HPDE6-E6E7 (cell line): Measurements from ENCODE around the gene R3HDM1.
"Not testable (repeated sequence)": the region's sequence is repeated elsewhere in the genome, so short reads cannot be mapped to it uniquely, and the experiment has no call there.

Experiments used
- DNase-seq: peaks from one replicate; pipeline ENCODE4 v3.0.0; 2011; ENCODE audit warnings: missing footprints; ENCODE audit errors: extremely low spot score

Gene R3HDM1

DNA sequence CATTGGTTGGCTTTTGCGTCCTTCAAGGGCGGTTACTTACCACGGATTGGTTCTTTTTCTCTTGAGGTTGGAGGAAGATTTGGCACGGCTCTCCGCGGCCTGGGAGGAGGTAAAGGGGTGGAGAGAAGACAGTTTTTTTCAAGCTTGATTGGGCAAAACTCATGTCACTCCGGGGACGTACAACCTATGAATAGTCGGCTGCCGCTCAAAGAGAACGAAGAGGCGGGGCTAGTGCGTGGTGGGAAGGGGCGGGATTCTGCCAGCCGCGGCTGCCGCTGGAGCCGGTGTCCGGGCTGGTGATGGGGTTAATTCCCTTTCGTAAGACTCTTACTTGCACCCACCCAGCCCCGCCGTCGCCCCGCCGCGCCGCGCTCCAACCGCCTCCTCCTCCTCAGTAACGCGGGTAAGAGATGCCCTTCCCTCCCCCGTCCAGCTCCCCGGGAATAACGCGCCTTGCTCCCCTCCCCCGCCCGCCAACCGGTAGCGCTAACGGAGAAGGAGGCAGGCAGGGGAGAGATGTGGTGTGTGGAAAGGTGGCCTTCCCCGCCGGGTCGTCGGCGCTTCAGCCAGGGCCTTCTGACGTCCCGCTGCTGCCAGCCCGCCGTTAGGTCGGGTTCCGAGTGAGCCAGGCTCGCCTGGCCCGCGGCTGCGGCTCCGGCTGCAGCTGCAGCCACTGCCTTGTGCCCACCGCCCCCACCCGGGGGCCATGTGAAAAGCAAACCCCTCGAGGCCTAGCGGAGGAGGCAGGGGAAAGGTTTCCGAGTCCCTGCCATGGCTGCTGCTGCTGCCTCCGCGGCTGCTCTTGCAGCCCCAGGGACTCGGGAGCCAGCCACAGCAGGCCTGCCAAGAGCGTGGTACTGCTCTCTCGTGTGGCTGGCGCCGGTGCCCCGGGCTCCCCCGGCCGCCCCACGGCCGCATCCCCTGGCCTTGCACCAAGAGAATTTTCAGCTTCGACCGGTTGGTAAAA is at the start of gene R3HDM1:
R3HDM1 (plus strand) TSS at position 254 of the 967 bp plus-strand sequence. CDS start 73,362 bp downstream, outside the sequence.
- peak; percentile 95 for DNase-seq

DNA sequence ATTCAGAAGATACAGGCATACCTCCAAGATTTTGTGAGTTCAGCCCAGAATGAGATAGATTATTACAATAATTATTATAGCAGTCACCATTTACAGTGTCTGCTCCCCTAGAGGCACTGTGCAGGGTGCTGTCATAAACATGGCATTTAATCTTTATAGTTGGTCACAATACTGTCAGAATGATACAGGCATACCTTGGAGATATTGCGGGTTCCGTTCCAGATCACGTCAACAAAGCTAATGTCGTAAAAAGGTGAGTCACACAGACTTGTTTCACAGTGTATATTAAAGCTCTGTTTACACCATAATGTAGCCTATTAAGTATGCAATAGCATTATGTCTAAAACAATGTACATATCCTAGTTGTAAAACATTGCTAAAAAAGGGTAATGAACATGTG is 45.8 kb upstream of the R3HDM1 start:
- DNase-seq: no peak

DNA sequence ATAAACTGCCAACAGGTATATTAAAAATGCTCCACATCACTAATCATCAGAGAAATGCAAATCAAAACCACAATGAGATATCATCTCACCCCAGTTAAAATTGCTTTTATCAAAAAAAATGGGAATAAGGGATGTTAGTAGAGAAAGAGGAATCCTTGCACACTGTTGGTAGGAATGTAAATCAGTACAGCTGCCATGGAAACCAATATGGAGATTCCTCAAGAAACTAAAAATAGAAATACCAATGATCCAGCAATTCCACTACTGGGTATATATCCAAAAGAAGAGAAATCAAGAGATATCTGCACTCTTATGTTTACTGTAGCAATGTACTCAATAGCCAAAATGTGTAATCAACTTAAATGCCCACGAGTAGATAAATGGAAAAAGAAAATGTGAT is 40.9 kb upstream of the R3HDM1 start:
- DNase-seq: no peak

DNA sequence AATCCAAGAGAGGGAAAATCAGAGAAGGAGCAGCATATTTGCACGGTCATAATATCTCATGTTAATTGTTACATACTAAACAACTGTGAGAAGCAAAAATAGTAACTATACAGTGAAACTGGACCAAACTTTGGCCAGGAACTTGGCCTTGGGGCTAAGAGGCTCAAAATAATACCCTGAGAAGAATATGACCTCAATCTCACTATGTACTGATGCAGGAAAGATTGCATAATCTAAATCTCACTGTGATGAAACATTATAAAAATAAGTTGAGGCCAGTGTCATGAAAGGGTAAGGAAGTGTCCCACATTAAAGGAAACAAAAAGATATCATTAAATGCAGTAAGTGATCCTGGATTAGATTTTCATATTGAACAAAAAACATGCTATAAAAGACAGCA is 36.8 kb upstream of the R3HDM1 start:
- no peak for DNase-seq

DNA sequence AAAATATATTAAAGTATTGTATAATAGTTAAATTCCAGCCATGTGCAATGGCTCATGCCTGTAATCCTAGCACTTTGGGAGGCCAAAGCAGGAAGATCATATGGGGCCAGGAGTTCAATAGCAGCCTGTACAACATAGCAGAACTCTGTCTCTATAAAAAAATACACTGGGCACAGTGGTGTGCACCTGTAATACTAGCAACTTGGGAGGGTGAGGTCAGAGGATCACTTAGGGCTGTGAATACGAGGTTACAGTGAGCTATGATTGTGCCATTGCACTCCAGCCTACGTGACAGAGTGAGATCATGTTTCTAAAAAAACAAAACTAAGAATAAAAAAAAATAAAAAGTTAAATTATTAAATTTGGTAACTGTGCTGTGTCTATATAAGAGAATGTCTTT is 36.4 kb upstream of the R3HDM1 start:
- no peak for DNase-seq

DNA sequence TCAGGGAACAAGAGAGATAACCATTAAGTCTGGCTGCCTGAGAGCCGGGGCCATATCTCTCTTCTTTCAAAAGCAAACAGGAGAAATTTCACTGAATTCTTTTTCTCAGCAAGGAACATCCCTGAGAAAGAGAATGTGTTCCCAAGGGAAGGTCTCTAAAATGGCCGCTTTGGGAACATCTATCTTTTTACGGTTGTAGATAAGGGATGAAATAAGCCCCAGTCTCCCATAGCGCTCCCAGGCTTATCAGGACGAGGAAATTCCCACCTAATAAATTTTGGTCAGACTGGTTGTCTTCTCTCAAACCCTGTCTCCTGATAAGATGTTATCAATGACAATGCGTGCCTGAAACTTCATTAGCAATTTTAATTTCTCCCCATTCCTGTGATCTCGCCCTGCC is 32.7 kb upstream of the R3HDM1 start:
- not testable (repeated sequence) for DNase-seq

DNA sequence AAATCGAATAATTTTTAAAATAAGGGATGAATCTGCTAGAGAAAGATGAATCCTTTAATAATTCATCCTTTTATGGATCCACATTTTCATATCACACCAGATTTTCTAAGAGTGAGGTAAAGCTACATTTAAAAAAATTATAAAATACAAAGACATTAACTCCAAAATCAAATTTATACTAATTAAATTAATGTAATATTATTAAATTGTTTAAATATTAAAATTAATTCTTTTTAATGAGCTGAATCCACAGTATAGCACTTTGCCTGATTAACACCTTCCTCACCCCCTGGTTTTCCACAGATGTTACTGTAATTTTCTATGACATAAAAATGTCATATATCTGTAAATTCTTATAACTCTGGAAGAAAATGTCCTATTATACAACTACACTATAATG is 26.5 kb upstream of the R3HDM1 start:
- DNase-seq: no peak

DNA sequence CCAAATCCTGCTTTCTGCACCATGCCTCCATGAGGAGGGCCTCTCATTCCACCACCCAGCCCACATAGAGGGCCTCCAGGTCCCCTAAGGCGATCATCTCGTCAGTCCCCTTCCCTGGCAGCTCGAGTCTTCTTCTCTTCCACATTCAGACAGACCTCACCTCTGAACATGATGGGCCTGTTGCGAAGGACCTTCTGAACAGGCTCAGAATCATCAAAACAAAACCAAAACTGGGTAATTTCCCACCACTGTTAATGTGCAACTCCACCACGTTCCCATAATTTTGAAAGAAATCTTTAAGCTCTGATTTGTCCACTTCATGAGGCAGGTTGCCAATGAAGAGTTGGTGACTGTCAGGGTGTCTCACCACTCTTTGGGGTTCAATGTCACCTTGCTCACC is 20.7 kb upstream of the R3HDM1 start:
- no peak for DNase-seq

DNA sequence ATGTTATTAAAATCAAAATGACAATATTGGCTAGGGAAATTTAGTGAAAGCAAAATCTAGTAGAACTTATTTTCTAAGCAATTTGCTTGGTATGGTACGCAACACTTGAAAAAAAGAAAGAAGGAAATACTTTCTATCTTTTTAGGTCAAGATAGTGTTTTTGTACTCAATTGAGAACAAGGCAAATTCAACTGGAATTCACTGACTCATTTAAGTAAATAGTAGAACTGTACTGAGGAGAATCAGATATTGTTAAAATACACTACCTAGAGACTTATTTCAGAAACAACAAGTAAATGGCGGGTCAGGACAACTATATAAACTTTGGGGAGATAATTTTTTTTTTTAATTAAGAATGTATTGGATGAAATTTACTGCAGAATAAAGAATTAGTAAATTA is 19.2 kb upstream of the R3HDM1 start:
- DNase-seq: no peak

DNA sequence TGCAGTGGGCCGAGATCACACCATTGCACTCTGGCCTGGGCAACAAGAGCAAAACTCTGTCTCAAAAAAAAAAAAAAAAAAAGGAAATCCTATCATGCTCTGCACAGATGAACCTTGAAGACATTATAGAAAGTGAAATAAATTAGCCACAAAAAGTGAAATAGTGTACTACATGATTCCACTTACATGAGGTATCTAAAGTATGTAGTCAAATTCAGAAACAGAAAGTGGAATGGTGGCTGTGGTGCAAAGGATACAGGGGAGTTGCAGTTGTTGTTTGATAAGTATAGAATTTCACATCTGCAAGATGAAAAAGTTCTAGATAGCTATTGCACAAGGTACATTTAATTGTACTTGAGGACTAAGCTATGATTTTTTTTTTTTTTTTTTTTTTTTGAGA is 5.5 kb upstream of the R3HDM1 start:
- DNase-seq: no peak

DNA sequence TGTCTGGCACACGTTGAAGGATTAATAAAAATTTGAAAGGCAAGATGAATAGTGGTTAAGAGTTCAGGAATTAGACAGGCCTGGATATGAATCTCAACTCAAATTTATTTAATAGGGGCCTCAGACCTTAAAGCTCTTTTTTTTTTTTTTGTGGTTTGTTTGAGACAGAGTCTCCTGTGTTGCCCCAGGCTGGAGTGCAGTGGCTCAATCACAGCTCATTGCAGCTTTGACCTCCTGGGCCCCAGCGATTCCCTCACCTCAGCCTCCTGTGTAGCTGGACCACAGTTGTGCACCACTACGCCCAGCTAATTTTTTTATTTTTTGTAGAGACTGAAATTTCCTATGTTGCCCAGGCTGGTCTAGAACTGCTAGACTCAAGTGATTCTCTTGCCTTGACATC is 3.3 kb upstream of the R3HDM1 start:
- DNase-seq: no peak

DNA sequence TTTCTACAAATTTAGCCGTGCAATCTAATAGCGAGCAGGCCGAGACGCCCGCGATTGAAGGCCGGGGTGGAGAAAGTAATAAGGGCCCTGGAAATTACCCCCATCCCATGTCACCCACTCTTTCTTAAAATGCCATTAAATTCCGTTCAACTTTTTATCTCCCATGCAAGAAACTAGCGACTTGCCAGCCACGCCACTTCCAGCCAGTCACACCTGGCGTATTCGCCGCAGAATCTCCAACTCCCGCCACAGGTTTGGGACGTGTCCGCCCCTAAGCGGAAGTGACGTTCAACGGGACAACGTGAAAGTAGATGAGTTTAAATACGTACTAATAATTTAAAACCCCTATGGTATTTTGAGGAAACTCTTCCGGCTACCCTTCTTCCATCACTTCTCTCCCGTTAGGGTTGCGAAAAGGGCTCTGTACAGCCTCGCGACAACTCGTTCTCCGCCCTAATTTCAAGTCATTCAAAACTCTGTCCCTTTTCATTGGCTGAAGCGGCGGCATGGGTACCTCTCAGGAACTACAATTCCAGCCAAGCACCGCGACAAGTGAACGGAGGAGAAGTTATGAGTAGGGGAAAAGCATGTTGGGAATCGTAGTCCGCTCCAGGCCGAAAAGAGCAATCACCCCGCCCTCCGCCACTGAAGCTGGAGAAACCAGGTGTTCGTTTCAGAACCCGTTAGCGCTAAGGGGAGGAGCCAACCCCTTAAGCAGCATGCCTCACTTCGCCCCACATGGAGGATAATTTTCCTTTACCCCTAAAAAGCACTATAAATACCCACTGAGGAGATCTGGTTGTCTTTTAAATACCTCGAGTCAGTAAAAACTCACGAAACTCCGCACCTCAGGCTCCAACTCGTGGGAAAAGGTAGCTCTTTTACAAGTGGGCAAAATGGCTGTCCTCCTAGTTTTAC is 712 bp upstream of the R3HDM1 start, which contains the start of gene ZRANB3:
ZRANB3 (minus strand) TSS at position 906 of the 918 bp plus-strand sequence.
- peak; percentile 96 for DNase-seq

DNA sequence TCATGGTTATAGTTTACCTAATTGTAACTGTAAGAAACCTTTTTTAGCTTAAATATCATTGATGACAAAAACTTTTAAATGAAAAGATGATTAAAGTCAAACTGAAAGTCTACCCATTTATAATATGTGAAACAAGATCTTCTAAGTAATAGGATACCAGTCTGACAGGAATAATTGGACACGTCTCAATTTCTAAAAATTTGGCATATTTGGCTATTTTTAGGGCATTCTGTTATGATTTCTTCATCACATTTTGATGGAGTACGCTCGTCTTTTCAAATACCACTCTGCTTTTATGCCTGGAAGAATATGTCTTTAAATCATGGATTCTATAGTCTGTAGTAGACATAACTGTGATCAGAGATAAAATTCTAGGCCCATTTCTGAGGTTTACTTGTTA is 1.3 kb downstream of the R3HDM1 start:
- DNase-seq: no peak

DNA sequence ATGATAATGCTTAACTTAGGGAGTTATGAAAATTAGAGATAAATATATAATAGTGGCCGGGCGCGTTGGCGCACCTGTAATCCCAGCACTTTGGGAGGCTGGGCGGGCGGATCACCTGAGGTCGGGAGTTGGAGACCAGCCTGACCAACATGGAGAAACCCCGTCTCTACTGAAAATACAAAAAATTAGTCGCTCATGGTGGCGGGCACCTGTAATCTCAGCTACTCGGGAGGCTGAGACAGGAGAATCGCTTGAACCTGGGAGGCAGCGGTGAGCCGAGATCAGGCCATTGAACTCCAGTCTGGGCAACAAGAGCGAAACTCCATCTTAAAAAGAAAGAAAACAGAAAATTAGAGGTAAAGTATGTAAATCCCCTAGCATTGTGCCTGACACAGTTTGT is 2.3 kb downstream of the R3HDM1 start:
- DNase-seq: not testable (repeated sequence)

DNA sequence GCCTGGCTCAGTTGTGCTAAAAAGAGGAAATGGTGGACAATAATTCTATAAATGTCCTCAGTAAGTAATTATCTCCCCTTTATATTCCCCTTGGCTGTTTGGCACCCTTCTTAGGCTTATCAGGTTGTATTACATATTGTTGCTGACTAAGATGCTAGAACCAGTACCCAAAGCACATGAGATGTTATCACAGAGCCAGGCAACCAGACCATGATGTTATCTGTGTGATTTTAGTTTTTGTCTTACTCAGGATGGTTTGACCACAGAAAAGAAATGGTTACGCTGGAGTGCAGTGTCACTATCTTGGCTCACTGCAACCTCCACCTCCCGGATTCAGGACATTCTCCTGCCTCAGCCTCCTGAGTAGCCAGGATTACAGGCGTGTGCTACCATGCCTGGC is 15.2 kb downstream of the R3HDM1 start:
- no peak for DNase-seq

DNA sequence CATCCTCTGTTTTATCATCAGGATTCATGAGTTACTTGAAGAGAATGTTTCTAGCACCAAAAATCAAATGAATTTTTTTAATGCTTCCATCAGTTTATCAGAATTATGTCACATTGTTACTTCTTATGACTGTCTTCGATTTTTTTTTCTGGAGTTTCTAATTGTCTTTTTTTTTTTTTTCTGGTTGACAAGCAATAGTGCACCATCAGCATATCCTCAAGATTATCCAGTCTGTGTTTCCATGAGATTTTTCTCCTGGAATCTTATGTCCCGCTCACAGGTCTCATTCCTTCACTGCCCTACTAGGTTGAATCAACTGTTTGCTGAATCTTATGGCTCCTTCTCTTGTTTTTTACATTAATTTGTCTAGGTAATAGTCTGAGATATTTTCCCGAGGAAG is 16.0 kb downstream of the R3HDM1 start:
- DNase-seq: no peak

DNA sequence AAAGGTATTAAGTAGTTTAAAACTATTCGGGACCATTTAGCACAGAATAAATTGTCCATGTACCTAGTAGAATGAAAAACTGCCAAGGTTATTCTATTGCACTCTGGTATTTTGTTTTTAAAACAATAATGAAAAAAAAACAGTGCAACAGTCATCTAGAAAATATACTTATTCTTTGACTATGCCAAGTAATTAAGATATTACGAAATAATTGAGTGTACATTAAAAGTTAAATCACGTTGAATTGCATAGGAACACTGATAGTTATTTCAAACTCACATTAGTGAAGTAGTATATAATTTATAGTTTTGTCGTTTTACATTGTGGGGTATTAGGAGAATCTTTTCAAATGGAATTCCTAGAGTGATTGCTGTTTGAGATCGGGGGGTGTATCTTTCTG is 20.1 kb downstream of the R3HDM1 start:
- no peak for DNase-seq

DNA sequence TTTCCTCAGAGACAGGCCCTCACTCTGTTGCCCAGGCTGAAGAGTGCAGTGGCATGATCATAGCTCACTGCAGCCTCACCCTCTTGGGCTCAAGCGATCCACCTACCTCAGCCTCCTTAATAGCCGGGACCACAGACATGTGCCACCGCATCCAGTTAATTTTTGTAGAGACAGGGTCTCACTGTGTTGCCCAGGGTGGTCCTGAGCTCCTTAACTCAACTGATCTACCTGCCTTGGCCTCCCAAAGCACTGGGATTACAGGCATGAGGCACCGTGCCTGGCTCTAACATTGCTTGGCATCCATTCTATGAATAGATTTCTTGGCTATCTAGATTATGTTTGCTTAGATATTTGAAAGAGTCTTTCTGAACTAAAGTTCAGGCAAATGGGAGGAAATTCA is 21.6 kb downstream of the R3HDM1 start:
- DNase-seq: no peak

DNA sequence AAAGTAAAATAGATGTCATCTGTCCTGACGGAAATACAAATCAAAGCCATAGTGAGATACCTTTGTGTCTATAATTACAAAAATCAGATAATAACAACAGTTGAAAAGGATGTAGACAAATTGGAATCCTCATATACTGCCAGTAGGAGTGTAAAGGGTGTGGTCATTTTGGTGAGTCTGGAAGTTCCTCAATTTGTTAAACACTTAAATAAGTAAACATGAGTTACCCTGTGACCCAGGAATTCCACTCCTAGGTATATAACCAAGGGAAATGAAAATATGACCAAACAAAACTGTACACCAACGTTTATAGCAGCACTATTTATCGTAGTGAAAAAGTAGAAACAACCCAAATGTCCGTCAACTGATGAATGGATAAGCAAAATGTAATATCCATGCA is 24.0 kb downstream of the R3HDM1 start:
- no peak for DNase-seq

DNA sequence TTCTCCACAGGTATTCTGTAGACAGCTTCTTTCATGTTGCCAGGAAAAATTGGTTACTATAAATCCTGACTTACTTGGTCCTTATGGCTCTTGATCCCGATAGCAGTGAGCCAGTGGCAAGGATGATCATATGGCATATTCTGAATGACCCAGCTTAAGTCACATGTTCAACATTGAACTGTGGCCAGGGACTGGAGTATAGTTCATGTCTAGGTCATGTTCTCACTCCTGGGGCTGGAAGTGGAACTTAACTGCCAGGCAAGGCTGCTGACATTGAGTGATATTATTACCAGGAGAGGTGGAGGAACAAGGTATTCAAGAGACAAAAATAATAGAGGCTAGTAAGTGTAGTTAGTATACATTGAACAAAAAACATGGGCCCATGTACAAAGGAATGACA is 26.2 kb downstream of the R3HDM1 start:
- DNase-seq: no peak

DNA sequence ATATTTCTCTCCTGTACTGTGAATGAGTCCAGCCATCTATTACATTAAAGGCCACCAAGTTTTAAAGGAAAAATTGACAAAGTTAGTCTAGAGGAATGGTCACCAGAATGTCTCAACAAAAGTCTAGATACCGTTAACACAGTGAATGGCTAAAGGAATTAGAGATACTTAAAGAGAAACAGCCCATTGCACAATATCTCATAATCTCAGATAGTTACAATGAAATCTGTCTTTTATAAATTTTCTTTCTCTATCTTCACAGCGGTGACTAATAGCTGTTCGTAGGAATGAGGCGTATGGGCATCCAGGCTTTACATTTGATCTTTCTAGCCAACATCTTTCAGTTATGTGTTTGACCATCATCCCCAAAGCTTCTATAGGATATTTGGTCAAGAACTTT is 30.6 kb downstream of the R3HDM1 start:
- no peak for DNase-seq

DNA sequence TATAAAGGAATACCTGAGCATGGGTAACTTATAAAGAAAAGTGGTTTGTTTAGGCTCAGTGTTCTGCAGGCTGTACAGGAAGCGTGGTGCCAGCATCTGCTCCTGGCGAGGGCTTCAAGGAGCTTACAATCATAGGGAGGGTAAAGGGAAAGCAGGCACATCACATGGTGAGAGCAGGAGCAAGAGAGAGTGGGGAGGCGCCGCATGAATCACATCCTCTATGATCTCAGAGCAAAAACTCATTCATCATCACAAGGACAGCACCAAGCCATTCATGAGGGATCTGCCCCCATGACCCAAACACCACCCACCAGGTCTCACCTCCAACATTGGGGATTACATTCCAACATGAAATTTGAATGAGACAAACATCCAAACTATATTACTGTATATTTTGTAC is 32.5 kb downstream of the R3HDM1 start:
- DNase-seq: no peak

DNA sequence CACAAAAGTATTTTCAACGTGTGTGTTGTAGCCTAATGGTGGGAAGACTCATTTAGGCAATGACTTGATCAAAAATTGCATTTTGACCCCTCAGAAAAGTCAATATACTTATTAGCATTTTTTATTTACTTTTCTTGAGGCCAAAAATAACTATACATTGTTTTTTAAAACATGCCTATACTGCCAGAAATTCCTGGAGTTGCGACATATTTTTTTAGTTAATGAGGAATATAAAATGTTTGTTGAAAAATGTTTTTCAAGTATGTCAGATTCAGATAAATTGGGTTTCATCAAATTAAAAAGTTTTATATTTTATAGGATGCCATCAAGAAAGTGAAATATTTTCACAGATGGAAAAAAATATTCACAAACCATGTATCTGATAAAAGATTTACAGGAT is 39.6 kb downstream of the R3HDM1 start:
- DNase-seq: no peak
